ENCODE results near the gene TBCCD1.
A peak's percentile ranks its signal among the peaks of the same experiment; 100 is the strongest.
"Not testable (repeated sequence)": the region's sequence is repeated elsewhere in the genome, so short reads cannot be mapped to it uniquely, and the experiment has no call there.

The TBCCD1 gene

DNA sequence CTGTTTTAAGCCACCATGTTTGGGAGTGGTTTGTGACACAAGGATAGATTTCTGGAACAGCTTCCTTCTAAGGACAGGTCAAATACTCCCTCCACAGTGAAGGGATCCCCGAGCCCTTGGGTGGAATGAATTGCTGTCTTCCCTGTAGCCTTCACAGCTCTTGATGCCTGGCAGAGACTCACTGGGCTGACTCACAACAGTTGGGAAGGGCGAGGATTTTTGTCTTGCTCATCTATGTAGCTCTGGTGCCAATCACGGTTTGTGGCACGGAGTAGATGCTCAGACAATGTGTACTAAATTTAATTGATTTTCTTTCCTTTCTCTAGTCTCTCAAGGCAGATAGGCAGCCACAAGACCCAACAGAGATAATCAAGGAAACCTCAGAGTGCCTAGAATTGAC lies 49.9 kb downstream of the TBCCD1 start:
- no peak for DNase-seq

DNA sequence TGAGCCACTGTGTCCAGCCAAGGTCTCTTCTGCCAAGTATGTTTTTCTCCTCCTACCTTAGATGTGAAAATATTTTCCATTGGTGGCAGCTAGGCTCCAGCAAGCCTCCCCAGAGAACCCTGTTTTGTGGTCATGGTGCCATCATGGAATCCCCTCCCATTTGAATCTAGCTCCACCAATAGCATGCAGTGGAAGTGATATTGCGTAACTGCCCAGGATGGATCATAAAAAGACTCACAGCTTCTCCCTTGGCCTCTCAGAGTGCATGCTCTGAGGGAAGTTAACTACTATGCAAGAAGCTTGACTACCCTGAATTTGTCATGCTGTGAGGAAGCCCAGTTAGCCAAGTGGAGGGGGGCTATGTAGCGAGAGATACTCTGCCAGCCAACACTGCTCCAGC lies 50.5 kb downstream of the TBCCD1 start:
- no peak for DNase-seq

DNA sequence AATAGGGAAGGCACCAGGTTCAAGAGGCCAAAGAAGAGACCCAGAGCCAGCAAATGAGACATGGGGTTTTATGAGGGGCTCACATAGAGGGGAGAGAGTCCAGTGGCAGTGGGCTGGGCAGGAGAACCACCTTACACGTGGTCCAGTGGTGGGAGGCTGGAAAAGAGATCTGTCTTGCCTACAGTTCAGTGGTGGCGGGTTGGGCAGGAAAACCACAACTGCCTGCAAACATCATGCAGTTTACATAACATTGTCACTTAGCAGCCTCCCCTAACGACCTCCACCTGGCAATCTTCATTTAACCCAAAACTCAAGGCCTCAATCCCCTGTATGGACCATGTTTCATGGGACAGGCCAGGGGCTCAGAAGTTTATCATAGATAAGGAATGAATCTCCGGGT lies 52.0 kb downstream of the TBCCD1 start:
- peak; percentile 48 for DNase-seq

DNA sequence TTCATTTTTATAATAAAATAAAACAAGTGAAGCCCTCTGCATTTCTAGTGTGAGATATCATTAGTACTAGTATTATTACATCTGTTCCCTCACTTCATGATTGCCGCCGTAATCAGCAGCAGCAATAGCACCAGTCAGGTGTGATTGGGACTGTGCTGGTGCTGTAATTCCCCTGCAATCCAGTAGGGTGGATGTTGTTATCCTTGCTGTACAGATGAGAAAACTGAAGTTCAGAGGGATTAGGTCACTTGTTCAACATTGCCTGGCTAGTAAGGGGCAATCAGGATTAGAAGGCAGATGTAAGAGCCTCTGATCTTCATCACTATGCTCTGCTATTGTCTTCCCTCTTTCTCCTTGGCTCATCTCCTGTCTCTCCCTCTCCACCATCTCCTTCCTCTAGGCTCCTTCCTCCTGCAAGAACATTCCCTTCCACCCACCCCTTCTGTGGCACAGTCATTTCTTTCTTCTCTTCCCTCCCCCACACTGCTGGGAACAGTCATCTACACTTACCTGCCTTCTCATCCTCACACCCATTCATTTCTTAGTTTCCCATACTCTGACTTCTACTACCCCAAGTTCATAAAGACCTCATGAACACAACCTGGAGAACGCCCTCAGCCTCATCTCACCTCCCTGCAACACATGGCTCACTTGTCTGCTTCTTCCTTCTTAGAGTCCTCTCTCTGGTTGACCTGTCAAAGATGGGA lies 52.7 kb downstream of the TBCCD1 start:
- DNase-seq, result peak; percentile 54

DNA sequence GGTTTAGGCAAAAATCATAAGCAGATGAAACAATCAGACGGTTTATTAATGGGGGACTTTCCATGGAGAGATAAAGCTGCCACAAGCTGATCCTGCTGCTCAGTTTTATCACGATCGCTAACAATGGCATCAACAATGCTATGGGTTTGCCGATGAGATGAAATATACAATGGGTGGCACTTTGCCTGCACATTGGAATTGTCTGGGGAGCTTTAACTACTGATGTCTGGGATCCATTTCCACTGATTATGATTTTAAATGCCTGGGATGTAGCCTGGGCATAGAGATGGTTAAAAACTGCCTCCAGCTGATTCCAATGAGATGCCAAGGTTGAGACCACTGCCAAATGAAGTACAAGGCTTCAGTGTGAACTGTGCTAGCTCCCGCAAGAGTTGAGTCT lies 53.8 kb downstream of the TBCCD1 start:
- DNase-seq, result no peak

DNA sequence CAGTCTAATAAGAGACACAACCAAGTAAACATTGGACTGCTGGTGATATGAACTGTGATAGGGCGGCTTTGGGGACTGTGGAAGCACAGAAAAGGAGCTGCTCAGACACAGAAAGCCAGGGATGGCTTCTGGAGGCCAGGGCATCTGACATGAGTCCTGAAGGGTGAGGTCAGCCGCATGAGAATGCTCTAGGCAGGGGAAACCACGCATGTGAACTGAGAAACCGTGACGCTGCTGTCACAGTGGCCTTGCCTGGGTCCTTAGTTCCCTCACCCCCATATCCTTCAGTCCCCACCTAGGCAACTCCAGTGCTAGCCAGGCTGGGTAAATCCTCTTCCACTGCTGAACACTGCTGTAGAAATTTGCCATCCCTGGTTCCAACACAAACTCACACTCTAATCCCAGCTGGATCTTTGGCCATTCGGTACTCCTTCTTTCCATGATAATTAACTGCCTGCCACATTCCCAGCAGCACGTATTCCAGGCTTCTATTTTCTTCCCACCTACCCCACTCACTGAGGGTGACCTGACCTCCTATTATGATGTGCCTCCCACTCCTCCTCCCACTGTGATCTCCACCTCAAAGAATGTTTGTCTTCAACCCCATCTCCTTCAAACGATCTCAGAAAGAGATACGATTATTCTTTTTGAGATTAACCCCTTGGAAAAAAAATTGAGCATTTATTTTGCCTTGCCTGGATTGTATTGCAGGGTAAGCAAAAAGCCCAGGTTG lies 54.4 kb downstream of the TBCCD1 start:
- DNase-seq, result no peak

DNA sequence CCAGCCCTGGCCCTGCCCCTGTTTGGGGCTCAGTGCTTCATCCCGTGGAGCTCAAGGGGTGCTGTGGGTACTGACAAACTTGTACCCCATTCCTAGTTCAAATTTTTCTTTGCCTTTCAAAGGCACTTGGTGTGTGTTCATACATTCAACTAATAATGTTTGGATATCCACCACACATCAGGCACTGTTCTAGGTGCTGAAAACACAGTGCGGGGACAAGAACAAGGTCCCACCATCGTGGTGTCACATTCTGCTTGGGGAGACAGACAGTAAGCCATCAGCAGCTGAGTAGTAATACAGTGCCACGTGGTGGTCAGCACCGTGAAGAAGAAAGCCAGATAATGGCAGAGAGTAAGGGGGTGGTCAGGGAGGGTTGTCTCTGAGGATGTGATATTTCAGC lies 55.4 kb downstream of the TBCCD1 start:
- DNase-seq, result no peak

DNA sequence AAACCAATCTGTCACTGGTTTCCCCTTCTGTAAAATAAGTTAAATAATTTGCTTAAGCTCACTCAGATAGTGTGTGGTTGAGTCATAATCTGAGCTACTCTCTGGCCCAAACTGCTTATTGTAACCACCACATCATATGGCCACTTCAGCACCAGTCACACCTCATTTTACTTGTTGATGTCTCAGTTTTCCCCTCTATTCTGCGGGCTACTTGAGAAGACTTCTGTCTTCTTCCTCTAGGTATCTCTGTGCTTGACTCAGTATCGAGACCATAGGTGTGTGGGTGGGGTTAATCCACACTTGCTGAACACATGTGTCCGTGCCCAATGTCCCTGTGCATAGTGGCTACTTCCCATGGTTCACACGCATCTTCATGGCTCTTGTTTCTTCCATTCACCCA lies 55.9 kb downstream of the TBCCD1 start:
- DNase-seq, result no peak

DNA sequence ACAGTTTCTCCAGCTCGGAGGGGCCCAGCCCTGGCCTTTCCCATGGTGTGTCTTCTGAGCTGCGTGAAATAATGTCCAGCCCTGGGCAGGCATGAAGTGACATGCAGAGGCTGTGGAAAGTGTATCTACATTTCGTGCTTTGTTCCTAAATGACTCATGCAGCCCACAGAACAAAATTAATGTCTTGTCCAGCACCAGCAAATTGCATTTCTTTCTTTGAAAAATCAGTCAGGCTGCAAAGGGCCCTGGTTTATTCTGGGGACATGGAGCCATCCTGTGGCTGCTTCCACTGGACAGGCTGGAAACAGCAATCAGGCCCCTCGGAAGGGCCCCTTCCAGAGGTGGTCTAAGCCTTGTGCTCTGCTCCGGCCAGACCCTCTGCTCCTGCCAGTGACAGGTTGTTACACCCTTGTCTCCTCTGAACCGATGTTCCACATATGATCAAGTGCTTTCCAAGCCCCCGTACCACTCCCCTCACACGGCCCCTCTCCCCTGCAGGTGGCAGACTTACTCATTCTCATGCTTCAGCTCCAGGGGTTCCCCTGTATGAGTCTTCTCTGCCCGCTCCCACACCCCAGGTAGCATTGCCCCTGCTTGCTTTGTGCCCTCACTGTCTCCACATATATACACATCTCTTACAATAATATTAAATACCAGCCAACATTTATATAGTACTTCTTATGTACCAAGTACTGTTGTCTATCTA lies 56.6 kb downstream of the TBCCD1 start:
- no peak for DNase-seq

DNA sequence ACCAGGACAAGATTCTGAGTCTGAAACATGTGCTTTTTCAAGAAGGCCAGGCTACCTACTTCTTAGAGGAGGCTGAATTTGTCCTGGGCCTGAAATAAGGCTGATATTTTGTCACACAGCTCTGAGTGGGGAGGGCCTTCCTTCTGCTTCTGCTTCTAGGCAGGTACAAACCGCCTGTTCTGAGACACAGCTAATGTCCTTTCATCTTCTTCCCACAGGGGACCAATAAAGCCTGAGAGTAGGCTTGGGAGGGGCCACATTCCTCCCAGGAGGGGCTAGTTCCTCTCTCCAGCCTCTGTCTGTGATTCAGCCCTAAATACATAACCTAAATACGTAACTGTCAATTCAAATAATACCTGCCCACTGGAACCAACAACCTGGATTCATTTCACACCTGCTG lies 57.7 kb downstream of the TBCCD1 start:
- no peak for DNase-seq

DNA sequence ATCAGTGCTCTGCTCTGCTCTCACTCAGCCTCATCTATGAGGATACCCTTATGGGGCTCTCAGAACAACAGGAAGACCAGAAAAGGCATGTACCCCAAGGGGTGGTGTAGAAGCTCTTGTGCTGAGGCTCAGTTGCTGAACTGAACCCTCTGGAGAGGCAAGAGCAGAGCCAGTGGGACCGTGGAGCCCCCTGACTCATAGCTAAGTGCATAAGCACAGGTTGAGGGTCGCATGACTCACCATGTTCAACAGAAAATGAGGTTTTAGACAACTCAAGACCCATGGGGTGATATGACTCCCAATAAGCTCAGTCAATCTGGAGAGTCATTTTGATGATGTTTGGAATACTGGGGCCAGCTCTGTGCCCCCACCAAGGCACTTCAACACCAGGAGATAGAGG lies 60.3 kb downstream of the TBCCD1 start:
- no peak for DNase-seq

DNA sequence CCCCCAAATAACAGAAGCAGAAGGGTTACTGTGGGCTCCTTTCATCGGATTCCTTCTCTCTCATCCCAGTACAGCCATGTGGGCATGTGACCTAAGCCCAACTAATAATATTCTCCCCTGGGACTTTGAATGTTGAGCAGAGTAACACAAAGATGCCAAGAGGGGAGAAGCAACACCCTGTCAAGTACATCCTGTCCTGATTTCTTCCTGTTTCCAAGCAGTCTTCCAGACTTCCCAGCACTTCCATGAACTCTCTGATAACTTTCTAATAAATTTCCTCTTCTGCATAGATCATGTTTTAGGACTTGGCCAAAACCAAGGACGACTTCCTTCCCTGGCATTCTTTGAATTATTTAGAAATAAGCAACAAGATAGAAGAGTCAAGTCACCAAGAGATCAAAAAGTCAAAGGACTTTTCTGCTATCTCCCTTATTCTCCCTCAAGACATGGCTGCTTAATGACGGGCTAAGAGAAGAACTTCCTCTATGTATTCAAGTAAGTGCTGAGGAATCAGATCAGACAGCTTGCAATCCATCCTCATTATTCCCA lies 60.9 kb downstream of the TBCCD1 start:
- DNase-seq, result no peak

DNA sequence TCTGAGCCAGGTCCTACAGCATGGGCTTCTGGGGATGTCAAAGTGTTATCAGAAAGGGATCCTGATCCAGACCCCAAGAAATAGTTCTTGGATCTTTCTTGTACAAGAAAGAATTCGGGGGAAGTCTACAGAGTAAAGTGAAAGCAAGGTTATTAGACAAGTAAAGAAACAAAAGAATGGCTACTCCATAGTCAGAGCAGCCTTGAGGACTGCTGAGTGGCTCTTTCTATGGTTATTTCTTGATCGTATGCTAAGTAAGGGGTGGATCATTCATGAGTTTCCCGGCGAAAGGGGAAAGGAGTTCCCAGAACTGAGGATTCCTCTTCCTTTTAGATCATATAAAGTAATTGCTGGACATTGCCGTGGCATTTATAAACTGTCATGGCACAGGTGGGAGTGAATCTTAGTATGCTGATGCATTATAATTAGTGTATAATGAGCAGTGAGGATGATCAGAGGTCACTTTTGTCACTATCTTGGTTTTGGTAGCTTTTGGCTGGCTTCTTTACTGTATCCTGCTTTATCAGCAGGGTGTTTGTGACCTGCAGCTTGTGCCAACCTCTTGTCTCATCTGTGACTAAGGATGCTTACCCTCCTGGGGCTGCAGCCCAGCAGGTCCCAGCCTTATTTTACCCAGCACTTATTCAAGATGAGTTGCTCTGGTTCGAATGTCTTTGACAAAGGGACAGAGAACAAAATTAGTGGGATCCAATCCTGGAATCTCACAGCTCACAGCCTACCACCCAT lies 64.0 kb downstream of the TBCCD1 start:
- no peak for DNase-seq

DNA sequence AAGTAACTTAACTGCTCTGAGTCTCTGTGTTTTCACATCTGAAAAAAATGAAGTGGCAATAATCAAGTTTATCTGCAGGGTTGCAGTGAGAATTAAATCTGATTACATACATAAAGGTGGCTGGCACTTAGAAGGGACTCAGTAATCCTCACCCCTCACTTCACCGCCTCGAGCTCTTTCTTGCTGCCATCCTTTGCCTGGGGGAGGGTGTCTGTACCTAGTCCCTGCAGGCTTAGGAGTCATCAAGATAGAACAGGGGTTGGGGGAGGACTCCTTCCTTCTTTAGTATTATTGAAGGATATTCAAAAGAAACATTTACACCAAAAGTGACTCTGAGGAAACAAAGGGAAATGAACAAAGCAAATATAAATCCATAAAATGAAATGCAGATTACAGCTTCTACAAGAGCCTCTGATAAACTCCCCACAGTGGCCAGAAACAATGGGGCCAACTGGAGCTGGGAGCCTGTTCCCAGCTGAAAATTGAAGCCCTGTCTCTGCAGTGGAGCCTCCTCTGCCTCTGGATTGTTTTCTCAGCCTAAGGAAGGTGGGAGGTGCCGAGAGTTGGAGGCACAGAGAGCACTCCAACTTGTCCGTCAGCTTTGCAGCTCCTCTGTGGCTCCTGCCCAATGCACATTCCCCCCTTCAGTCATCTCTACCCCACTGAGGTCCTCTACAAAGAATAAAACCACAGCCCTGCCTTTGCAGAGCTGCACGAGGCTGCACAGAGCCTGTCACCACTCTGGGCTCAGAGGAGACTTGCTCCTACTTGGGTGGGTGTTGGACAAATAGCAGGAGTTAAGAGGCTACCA lies 64.8 kb downstream of the TBCCD1 start:
- no peak for DNase-seq

DNA sequence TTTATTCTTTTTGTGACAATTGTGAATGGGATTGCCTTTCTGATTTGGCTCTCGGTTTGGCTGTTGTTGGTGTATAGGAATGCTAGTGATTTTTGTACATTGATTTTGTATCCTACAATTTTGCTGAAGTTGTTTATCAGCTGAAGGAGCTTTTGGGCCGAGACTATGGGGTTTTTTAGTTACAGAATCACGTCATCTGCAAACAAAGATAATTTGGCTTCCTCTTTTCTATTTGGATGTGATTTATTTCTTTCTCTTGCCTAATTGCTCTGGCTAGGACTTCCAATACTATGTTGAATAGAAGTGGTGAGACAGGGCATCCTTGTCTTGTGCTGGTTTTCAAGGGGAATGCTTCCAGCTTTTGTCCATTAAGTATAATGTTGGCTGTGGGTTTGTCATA lies 67.2 kb downstream of the TBCCD1 start:
- DNase-seq, result not testable (repeated sequence)

DNA sequence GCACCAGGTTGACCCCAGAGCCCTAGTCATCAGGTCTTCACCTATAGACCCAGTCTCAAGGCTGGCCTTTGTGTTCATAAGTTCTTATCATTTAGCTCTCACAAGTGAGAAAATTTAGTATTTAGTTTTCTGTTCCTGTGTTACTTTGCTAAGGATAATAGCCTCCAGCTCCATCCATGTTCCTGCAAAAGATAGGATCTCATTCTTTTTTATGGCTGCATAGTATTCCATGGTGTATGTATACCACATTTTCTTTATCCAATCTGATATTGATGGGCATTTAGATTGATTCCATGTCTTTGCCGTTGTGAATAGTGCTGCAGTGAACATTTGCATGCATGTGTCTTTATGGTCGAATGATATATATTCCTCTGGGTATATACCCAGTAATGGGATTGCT lies 69.1 kb downstream of the TBCCD1 start:
- DNase-seq, result not testable (repeated sequence)

DNA sequence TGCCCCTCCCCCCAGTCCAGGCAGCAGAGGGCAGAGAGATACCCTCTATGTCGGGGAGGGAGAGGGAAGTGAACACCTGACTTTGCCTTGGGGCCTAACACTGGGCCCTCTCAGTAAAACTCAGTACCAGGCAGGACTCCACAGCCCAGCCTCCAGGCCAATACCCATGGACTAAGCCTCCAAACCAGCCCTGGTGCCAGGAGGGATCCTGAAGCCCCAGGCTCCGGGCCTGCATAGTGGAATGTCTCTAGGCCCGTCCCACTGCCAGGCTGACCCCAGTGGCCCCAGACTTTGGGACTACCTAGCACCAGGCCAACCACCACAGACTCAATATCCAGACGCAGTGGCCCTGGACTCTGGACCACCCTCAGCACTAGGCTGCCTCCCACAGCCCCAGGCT lies 69.5 kb downstream of the TBCCD1 start:
- DNase-seq, result no peak

DNA sequence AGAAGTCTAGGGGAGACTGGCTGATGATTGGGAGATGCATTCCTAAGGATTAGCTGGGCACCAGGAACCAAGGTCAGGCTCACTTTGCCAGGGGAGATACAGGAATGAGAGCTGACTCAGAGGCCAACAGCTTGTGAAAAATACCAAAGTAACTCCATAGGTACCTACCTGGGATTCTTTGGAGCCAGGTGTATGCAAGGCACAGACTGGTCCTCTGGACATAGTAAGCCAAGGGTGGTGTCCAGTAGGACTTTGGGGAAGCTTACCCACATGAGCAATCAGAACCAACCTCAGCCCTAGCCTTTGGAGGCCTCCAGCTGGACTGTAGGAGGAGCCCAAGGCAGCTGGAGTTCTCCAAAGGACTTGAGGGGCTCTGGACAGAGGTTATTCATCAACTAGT lies 70.5 kb downstream of the TBCCD1 start:
- DNase-seq, result no peak
